DND-41 (cell line): ENCODE data around the gene UNK.

Source experiments
- ATAC-seq: fragments of 200-7000 bp; cut with Tn5 transposase; 3 replicates; pipeline ENCODE4 v1.9.1; 2021; ENCODE audit warnings: low read depth; ENCODE audit not compliant: insufficient read depth
- DNase-seq: peaks from one replicate; pipeline ENCODE4 v3.0.0-alpha.2; 2020
- H2AFZ ChIP-seq: 2 replicates; pipeline ENCODE4 v1.6.0; 2012; ENCODE audit warnings: low read depth, low read length
- H3K27ac ChIP-seq: 2 replicates; pipeline ENCODE4 v1.5.1; 2012; ENCODE audit warnings: low read length, inconsistent platforms
- H3K27me3 ChIP-seq: fragments of 200-600 bp; sonication (generic); 2 replicates; pipeline ENCODE4 v1.6.0; 2012; ENCODE audit warnings: low read length, mild to moderate bottlenecking, inconsistent platforms; ENCODE audit not compliant: insufficient read depth, poor library complexity
- H3K36me3 ChIP-seq: 2 replicates; pipeline ENCODE4 v1.5.1; 2012; ENCODE audit warnings: low read length, inconsistent platforms; ENCODE audit not compliant: insufficient read depth
- H3K4me1 ChIP-seq: 2 replicates; pipeline ENCODE4 v1.5.1; 2012; ENCODE audit warnings: mild to moderate bottlenecking, low read length; ENCODE audit not compliant: insufficient read depth
- H3K4me2 ChIP-seq: 2 replicates; pipeline ENCODE4 v1.6.0; 2012; ENCODE audit warnings: mild to moderate bottlenecking, moderate library complexity, low read length, inconsistent platforms; ENCODE audit not compliant: insufficient read depth
- H3K4me3 ChIP-seq, 2 experiments: fragments of 200-600 bp in 1 of 2; shearing (Covaris generic) in 1 of 2; 2 replicates each; pipeline ENCODE4 v1.5.1; 2012 to 2016; ENCODE audit warnings: inconsistent platforms in 2 of 2, low read length in 2 of 2, mild to moderate bottlenecking in 2 of 2, low read depth in 1 of 2, moderate library complexity in 1 of 2
- H3K79me2 ChIP-seq: 2 replicates; pipeline ENCODE4 v1.6.0; 2012; ENCODE audit warnings: low read length, inconsistent platforms; ENCODE audit not compliant: insufficient read depth
- H3K9ac ChIP-seq: 2 replicates; pipeline ENCODE4 v1.6.0; 2012; ENCODE audit warnings: low read depth, mild to moderate bottlenecking, inconsistent platforms, low read length, moderate library complexity
- H3K9me3 ChIP-seq: 2 replicates; pipeline ENCODE4 v1.5.1; 2012; ENCODE audit warnings: low read length, moderate library complexity, mild to moderate bottlenecking, inconsistent platforms; ENCODE audit not compliant: insufficient read depth, severe bottlenecking
- H4K20me1 ChIP-seq: 2 replicates; pipeline ENCODE4 v1.6.0; 2012; ENCODE audit warnings: low read length; ENCODE audit not compliant: insufficient read depth
- EZH2 ChIP-seq: IDR thresholded peaks from 3 replicates; pipeline ENCODE4 v1.6.1; 2012; ENCODE audit warnings: borderline replicate concordance, low read depth, mild to moderate bottlenecking, moderate library complexity, low read length, inconsistent platforms; ENCODE audit not compliant: severe bottlenecking
- TF ChIP-seq, protein P1 (sequence below): IDR thresholded peaks from 2 replicates; pipeline ENCODE4 v1.5.1; 2012; ENCODE audit warnings: borderline replicate concordance, low read length, moderate library complexity, mild to moderate bottlenecking; ENCODE audit not compliant: poor library complexity, severe bottlenecking; ENCODE audit errors: extremely low read depth

The UNK gene

DNA sequence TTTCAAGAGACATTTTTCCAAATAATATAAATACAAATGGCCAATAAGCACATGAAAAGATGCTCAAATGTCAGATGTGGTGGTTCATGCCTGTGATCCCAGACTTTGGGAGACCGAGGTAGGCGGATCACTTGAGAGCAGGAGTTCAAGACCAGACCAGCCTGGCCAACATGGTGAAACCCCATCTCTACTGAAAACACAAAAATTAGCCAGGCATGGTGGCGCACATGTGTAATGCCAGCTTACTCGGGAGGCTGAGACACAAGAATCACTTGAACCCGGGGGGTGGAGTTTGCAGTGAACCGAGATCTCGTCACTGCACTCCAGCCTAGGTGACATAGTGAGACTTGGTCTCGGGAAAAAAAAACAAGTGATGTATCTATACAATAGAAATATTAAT lies 16.7 kb upstream of the UNK start:
- no peak for ATAC-seq
- TF ChIP-seq, protein P1, sequence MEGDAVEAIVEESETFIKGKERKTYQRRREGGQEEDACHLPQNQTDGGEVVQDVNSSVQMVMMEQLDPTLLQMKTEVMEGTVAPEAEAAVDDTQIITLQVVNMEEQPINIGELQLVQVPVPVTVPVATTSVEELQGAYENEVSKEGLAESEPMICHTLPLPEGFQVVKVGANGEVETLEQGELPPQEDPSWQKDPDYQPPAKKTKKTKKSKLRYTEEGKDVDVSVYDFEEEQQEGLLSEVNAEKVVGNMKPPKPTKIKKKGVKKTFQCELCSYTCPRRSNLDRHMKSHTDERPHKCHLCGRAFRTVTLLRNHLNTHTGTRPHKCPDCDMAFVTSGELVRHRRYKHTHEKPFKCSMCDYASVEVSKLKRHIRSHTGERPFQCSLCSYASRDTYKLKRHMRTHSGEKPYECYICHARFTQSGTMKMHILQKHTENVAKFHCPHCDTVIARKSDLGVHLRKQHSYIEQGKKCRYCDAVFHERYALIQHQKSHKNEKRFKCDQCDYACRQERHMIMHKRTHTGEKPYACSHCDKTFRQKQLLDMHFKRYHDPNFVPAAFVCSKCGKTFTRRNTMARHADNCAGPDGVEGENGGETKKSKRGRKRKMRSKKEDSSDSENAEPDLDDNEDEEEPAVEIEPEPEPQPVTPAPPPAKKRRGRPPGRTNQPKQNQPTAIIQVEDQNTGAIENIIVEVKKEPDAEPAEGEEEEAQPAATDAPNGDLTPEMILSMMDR, result no peak
- no peak for TF ChIP-seq EZH2
- H3K36me3 ChIP-seq, result peaks cover 2% of the 10 kb centered on the region; the same call in 1 of the 2 replicates
- H3K9me3 ChIP-seq, result no peaks in the 10 kb centered on the region
- no peaks in the 10 kb centered on the region for H3K27me3 ChIP-seq
- H3K4me3 ChIP-seq, result no peak overlapping the region
- DNase-seq, result no peak
- no peak overlapping the region for H3K4me2 ChIP-seq
- H3K27ac ChIP-seq, result no peak overlapping the region
- H3K9ac ChIP-seq, result no peak overlapping the region
- H3K4me1 ChIP-seq, result peaks cover 22% of the 10 kb centered on the region
- H3K79me2 ChIP-seq, result no peaks in the 10 kb centered on the region
- H2AFZ ChIP-seq, result no peak overlapping the region
- H4K20me1 ChIP-seq, result 0 out of 2 replicates have a peak, but pooled peaks cover 4% of the 10 kb centered on the region

DNA sequence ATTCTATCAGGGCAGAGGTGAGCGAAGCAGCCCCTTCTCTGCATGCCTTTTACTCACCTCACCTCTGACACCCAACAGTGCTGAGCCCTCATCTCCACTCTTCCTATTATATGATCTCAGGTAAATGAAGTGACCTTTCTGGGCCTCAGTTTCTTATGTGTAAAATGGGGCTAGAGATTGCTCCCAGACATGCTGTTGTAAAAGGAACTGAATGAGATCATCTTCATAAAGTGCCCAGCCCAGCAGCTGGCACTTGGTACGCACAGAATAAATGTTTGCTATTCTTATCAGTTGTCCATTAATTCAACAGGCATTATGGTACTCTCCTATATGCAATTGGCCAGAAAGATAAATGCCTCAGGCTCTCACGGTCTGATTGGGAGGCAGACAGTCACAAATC lies 15.1 kb upstream of the UNK start:
- DNase-seq (no peak), ATAC-seq (no peak)
- no peak overlapping the region for H3K9ac ChIP-seq
- no peaks in the 10 kb centered on the region for H3K27me3 ChIP-seq
- no peak overlapping the region for H3K4me2 ChIP-seq
- no peak overlapping the region for H3K4me3 ChIP-seq
- no peaks in the 10 kb centered on the region for H3K9me3 ChIP-seq
- H4K20me1 ChIP-seq, result no peaks in the 10 kb centered on the region
- peaks cover 8% of the 10 kb centered on the region for H3K4me1 ChIP-seq
- no peaks in the 10 kb centered on the region; the same call in 1 of the 2 replicates for H3K36me3 ChIP-seq
- TF ChIP-seq, protein P1, result no peak
- TF ChIP-seq EZH2, result no peak
- H3K79me2 ChIP-seq, result no peaks in the 10 kb centered on the region
- no peak overlapping the region for H2AFZ ChIP-seq
- no peak overlapping the region for H3K27ac ChIP-seq

DNA sequence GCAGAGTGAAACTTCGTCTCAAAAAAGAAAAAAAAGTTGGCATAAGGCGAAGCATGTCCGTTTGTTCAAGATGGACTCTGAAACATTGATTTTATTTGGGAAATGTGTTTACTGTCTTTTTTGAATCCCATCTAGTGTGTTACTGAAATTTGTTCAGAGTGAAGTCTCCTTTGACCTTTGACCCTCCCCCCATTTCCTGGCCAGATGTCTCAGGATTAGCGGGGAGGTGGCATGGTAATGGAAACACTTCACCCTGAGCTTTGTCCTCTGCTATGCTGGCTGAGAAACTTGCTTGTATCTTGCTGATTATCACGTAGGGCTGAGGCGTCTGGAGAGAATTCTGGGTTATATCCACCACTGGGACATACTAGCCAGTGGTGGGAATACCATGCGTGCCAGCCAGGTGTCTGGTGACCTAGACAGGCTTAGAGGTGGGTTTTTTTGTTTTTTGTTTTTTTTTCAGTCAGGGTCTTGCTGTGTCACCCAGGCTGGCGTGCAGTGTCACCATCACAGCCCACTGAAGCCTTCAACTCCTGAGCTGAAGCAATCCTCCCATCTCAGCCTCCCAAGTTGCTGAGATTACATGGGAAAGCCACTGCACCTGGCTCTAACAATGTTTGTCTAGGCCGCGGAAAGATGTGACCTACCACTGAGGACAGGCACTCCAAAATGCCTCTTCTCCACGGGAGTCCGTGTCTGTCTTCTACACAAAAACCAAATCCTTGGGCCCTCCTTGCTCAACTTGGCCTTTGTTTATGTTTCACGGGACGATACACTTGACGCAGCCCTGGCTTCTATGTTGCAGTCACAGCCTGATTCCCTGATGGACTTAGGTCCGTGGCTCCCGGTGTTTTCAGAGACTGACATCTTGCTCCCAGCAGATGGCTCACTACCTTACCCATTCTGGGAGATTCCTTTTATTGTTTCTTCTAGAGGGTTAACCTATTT lies 13.0 kb upstream of the UNK start:
- Histone ChIP-seq H4K20me1 (peaks cover 13% of the 10 kb centered on the region; the same call in 1 of the 2 replicates), H3K9ac (no peak overlapping the region), H2AFZ (no peak overlapping the region), H3K27ac (no peak overlapping the region), H3K4me1 (no peaks in the 10 kb centered on the region), H3K27me3 (no peaks in the 10 kb centered on the region), H3K4me3 (no peak overlapping the region), H3K9me3 (no peaks in the 10 kb centered on the region), H3K79me2 (0 out of 2 replicates have a peak, but pooled peaks cover 2% of the 10 kb centered on the region), H3K36me3 (peaks cover 17% of the 10 kb centered on the region), H3K4me2 (no peak overlapping the region)
- no peak for DNase-seq
- no peak for ATAC-seq
- TF ChIP-seq EZH2, result no peak
- TF ChIP-seq, protein P1, result no peak
